Osteoblast (primary cell): Measurements from ENCODE around the gene NRN1. TPM values are rescaled to one million over a fixed set of nuclear protein-coding genes. Genes with fewer than 3 reads are reported as not detected.

Source experiments
- DNase-seq: peaks from one replicate; pipeline ENCODE4 v3.0.0; 2011; ENCODE audit warnings: low spot score, mixed read lengths; ENCODE audit not compliant: insufficient read length; ENCODE audit errors: missing footprints
- H2AFZ ChIP-seq: 2 replicates; pipeline ENCODE4 v1.6.0; 2011; ENCODE audit warnings: mild to moderate bottlenecking, low read length
- H3K27ac ChIP-seq: 2 replicates; pipeline ENCODE4 v1.5.1; 2011; ENCODE audit warnings: mild to moderate bottlenecking, low read depth, low read length, moderate library complexity
- H3K27me3 ChIP-seq: 2 replicates; pipeline ENCODE4 v1.6.0; 2012; ENCODE audit warnings: mild to moderate bottlenecking, control low read depth, inconsistent platforms, low read length, moderate library complexity; ENCODE audit not compliant: insufficient read depth
- H3K36me3 ChIP-seq: 2 replicates; pipeline ENCODE4 v1.5.1; 2011; ENCODE audit warnings: mild to moderate bottlenecking, low read length, control low read depth, moderate library complexity; ENCODE audit not compliant: insufficient read depth
- H3K4me1 ChIP-seq: 2 replicates; pipeline ENCODE4 v1.5.1; 2011; ENCODE audit warnings: mild to moderate bottlenecking, low read length, control low read depth, moderate library complexity; ENCODE audit not compliant: insufficient read depth
- H3K4me2 ChIP-seq: 2 replicates; pipeline ENCODE4 v1.6.0; 2011; ENCODE audit warnings: mild to moderate bottlenecking, low read length; ENCODE audit not compliant: insufficient read depth
- H3K4me3 ChIP-seq: fragments of 200-600 bp; sonication (generic); 3 replicates; pipeline ENCODE4 v1.5.1; 2012; ENCODE audit warnings: mild to moderate bottlenecking, low read length, inconsistent platforms; ENCODE audit not compliant: insufficient read depth
- H3K79me2 ChIP-seq: 2 replicates; pipeline ENCODE4 v1.6.0; 2012; ENCODE audit warnings: mild to moderate bottlenecking, low read length, control low read depth, inconsistent platforms; ENCODE audit not compliant: insufficient read depth
- H3K9me3 ChIP-seq: 2 replicates; pipeline ENCODE4 v1.5.1; 2011; ENCODE audit warnings: low read depth, low read length, control low read depth
- H4K20me1 ChIP-seq: 2 replicates; pipeline ENCODE4 v1.6.0; 2012; ENCODE audit warnings: mild to moderate bottlenecking, low read length, control low read depth; ENCODE audit not compliant: insufficient read depth
- CTCF ChIP-seq: IDR thresholded peaks from 2 replicates; pipeline ENCODE4 v1.5.1; 2011; ENCODE audit warnings: mild to moderate bottlenecking, low read depth, low read length, moderate library complexity; ENCODE audit errors: extremely low read depth
- total RNA-seq: library from RNA; depleted of rRNA; stranded (reverse); fragments of >200 nt; gene quantifications from 2 replicates; pipeline ENCODE4 v1.2.3, GENCODE V29; 2012

NRN1 gene
- total RNA-seq, 1 donor: 56.1 TPM

- peak; percentile 85 for DNase-seq
- Histone ChIP-seq H3K4me1 (peaks cover 9% of the 10 kb centered on the region), H2AFZ (peak overlapping the region; percentile 70), H3K27me3 (peaks cover 58% of the 10 kb centered on the region), H4K20me1 (no peaks in the 10 kb centered on the region), H3K9me3 (no peaks in the 10 kb centered on the region), H3K4me3 (peak overlapping the region; percentile 77), H3K4me2 (peak overlapping the region; percentile 94), H3K36me3 (no peaks in the 10 kb centered on the region), H3K79me2 (peaks cover 13% of the 10 kb centered on the region), H3K27ac (peak overlapping the region; percentile 33)
- no peak for TF ChIP-seq CTCF
Observed at GRCh38 chr6:6007366-6008088, 802 bp upstream of the NRN1 start.

GRCh38 chr6:6006006-6006427 lies 708 bp downstream of the NRN1 start:
- H2AFZ ChIP-seq: peak overlapping the region; percentile 88
- peak overlapping the region; percentile 77 for H3K4me3 ChIP-seq
- H3K9me3 ChIP-seq: no peaks in the 10 kb centered on the region
- TF ChIP-seq CTCF: no peak
- peaks cover 60% of the 10 kb centered on the region for H3K27me3 ChIP-seq
- peak overlapping the region; percentile 41 for H3K27ac ChIP-seq
- DNase-seq: peak; percentile 75
- peak overlapping the region; percentile 94 for H3K4me2 ChIP-seq
- H3K79me2 ChIP-seq: peaks cover 19% of the 10 kb centered on the region
- no peaks in the 10 kb centered on the region for H4K20me1 ChIP-seq
- H3K36me3 ChIP-seq: no peaks in the 10 kb centered on the region
- peaks cover 9% of the 10 kb centered on the region for H3K4me1 ChIP-seq

GRCh38 chr6:6005051-6006005 lies 1.4 kb downstream of the NRN1 start:
- Histone ChIP-seq H3K27ac (no peak overlapping the region), H3K27me3 (peaks cover 60% of the 10 kb centered on the region), H3K4me3 (peak overlapping the region; percentile 77), H3K9me3 (no peaks in the 10 kb centered on the region), H3K4me1 (peaks cover 9% of the 10 kb centered on the region), H2AFZ (peak overlapping the region; percentile 85), H4K20me1 (no peaks in the 10 kb centered on the region), H3K4me2 (peak overlapping the region; percentile 94), H3K79me2 (peaks cover 19% of the 10 kb centered on the region), H3K36me3 (no peaks in the 10 kb centered on the region)
- peak; percentile 76 for DNase-seq
- no peak for TF ChIP-seq CTCF
